Measurements from ENCODE around the gene ARVCF. TPM values are rescaled to one million over a fixed set of nuclear protein-coding genes. Genes with fewer than 3 reads are reported as not detected.

Gene ARVCF
- total and polyA plus RNA-seq, 2 donors (not counting 1 experiment from before 2014, with no cell fraction given) = 2.2 to 6.7 TPM

GRCh38 chr22:19986011-19986409 is 30.6 kb downstream of the ARVCF start:
- 100% methylated on average over 1 of the region's 2 CpGs for WGBS (ENCODE audit: insufficient coverage)

More at GRCh38 chr22:19986011-19986409, 30.6 kb downstream of the ARVCF start:
- peaks cover 0 to 11% (median 0%) of the 10 kb centered on the region in 4 experiments for H3K27me3 ChIP-seq (replicated peaks in 1 of 4; ENCODE audit: control extremely low read depth in 1 of 4, control insufficient read depth in 3 of 4, insufficient read depth in 4 of 4, low read length in 3 of 4)
- no peaks in the 10 kb centered on the region for H3K79me2 ChIP-seq (ENCODE audit: control insufficient read depth, insufficient read depth, low read length)
- intact Hi-C loops (cut with micrococcal nuclease) = loop anchor here (1.0 to 5.0 kb wide), 3 partner anchors 16 to 51 kb away; partner anchors contain the start of gene ARVCF
- TF ChIP-seq EZH2 (IDR thresholded peaks at IDR 0.05; ENCODE audit: borderline replicate concordance, insufficient read depth, low read depth, low read length, poor library complexity, severe bottlenecking) = no peak
- no peak for TF ChIP-seq CTCF (IDR thresholded peaks at IDR 0.05)
- ATAC-seq (ENCODE audit: low read depth) (no peak), DNase-seq (no peak)
- H3K9me3 ChIP-seq (ENCODE audit: control extremely low read depth in 1 of 3, control insufficient read depth in 2 of 3, insufficient read depth in 1 of 3, low read length in 2 of 3) = peaks cover 0 to 4% (median 0%) of the 10 kb centered on the region in 3 donors
- peak overlapping the region in 3 of 5 experiments; percentile 41 to 66 (median 63) for H3K4me3 ChIP-seq (ENCODE audit: control extremely low read depth in 1 of 5, extremely low read depth in 1 of 5, insufficient read depth in 1 of 5, low read depth in 2 of 5, low read length in 4 of 5)
- H3K4me3 Mint-ChIP-seq = peak overlapping the region; percentile 72
- no peak overlapping the region for H3K27ac ChIP-seq (ENCODE audit: low read length in 2 of 2)
- H3K4me1 ChIP-seq (ENCODE audit: control insufficient read depth in 2 of 2, insufficient read depth in 2 of 2, low read length in 2 of 2) = peaks cover 10 to 13% of the 10 kb centered on the region in 2 donors
- H3K4me1 Mint-ChIP-seq = peaks cover 7% of the 10 kb centered on the region
- peak overlapping the region; percentile 99 for H3K4me2 ChIP-seq (replicated peaks; ENCODE audit: low read depth, low read length, poor library complexity, severe bottlenecking)
- no peaks in the 10 kb centered on the region for H4K20me1 ChIP-seq (ENCODE audit: control insufficient read depth, insufficient read depth, low read length, poor library complexity, severe bottlenecking)
- POLR2A ChIA-PET = no interaction called here
- no peaks in the 10 kb centered on the region for H3K9me3 Mint-ChIP-seq (ENCODE audit: insufficient read depth)
- no peak overlapping the region for H3K27ac Mint-ChIP-seq
- CTCF ChIA-PET = interaction anchor here (1.1 to 1.4 kb wide), 2 partner anchors 16 to 27 kb away, joined by 3 to 4 read pairs; no protein-coding TSS in a partner anchor
- H3K36me3 ChIP-seq (replicated peaks in 1 of 2; ENCODE audit: control extremely low read depth in 1 of 2, control insufficient read depth in 1 of 2, extremely low read depth in 1 of 2, insufficient read depth in 2 of 2, low read length in 1 of 2) = no peaks in the 10 kb centered on the region
- H2AFZ ChIP-seq (ENCODE audit: insufficient read depth, low read depth, low read length, poor library complexity, severe bottlenecking) = peak overlapping the region; percentile 85
- peak overlapping the region; percentile 72 for H3K9ac ChIP-seq (ENCODE audit: low read length)
- no peaks in the 10 kb centered on the region for H3K27me3 Mint-ChIP-seq

Measured in B cell (primary cell).